Pancreas (tissue), 10 donors: ENCODE data around the gene ABHD8. TPM values are rescaled to one million over a fixed set of nuclear protein-coding genes. Genes with fewer than 3 reads are reported as not detected.

Experiments
- ATAC-seq, 4 donors: fragments of 200-7000 bp; cut with Tn5 transposase; one replicate each; pipeline versions ENCODE4 v1.8.0 to v1.9.1; 2020; ENCODE audit warnings: mild to moderate bottlenecking in 4 of 4, moderate library complexity in 4 of 4
- DNase-seq, 6 donors: peaks; one replicate each; pipeline ENCODE4 v3.0.0-alpha.2; 2020
- FAIRE-seq: peaks from 2 replicates; lab custom pipeline; 2012; peaks lifted over from hg19 to GRCh38; lab: Jason Lieb, UNC
- H3K27ac ChIP-seq, 4 donors: fragments of 200-600 bp; sonication (generic); 1 replicate in 3 of 4; 2 replicates in 1 of 4; pipeline versions ENCODE4 v1.5.0 to v1.8.0; 2020
- H3K27me3 ChIP-seq, 4 donors: fragments of 200-600 bp; one replicate each; pipeline ENCODE4 v1.8.0; 2021
- H3K36me3 ChIP-seq, 3 donors: fragments of 200-600 bp; sonication (generic) in 1 of 3; one replicate each; pipeline versions ENCODE4 v1.5.0 to v1.8.0; 2020 to 2021
- H3K4me1 ChIP-seq, 3 donors: fragments of 200-600 bp; one replicate each; pipeline ENCODE4 v1.8.0; 2021
- H3K4me3 ChIP-seq, 4 donors: fragments of 200-600 bp; sonication (generic) in 2 of 4; one replicate each; pipeline versions ENCODE4 v1.5.0 to v1.8.0; 2020 to 2021
- H3K9me3 ChIP-seq, 4 donors: fragments of 200-600 bp; one replicate each; pipeline ENCODE4 v1.8.0; 2021
- CTCF ChIP-seq, 4 donors: fragments of 200-600 bp; sonication (generic) in 3 of 4; IDR thresholded peaks; one replicate each; pipeline versions ENCODE4 v1.5.0 to v1.8.0; 2021; ENCODE audit warnings: antibody characterized with exemption in 4 of 4
- WGBS, 2 donors: extraction: QIAGEN DNeasy Blood & Tissue Kit; methylation state at CpG; one replicate each; pipeline ENCODE4 v1.1.7; 2013; 5-methylcytosine and 5-hydroxymethylcytosine counted together
- intact Hi-C, 3 donors: fragments of 100-400 bp; cut with DNase I; formaldehyde crosslinking; loops; one replicate each; pipeline versions ENCODE4 v1.11.1 to v1.14.2; 2022
- polyA plus RNA-seq, 2 donors: library from polyadenylated mRNA; stranded (reverse); fragments of 200-250 nt; gene quantifications; one replicate each; pipeline ENCODE4 v1.2.3, GENCODE V29; 2013
- total RNA-seq, 6 donors: library from RNA; stranded (reverse); fragmentation: NEBNext Ultra II Directional in 4 of 6; extraction: Animal tissue kit (Norgen Biotek cat#: 25700) in 4 of 6; gene quantifications; one replicate each; pipeline versions ENCODE4 v1.2.1 to v1.2.4, GENCODE V29; 2021 to 2023
- donor health status: healthy with polysubstance abuse.
- donor health status: DM: no; HTN: no; CAD: no; lungs with moderate emphysema.
- donor health status: DM: no; HTN: no; CAD: no.
- donor health status: control.
- donor health status: control.
- donor health status: Bipolar disorder and iron deficiency.
- donor health status: DM: yes; HTN: yes; CAD: no.
- donor health status: DM: no; HTN: no; CAD: no.
- donor health status: DM: no; HTN: no; CAD: no.
- donor health status: DM: yes; HTN: yes; CAD: no.

ABHD8 gene
- total and polyA plus RNA-seq, 8 donors: 5.2 to 8.6 (median 6.6) TPM

- peaks cover 0 to 16% (median 15%) of the 10 kb centered on the region in 3 donors for H3K4me1 ChIP-seq
- H3K27me3 ChIP-seq: no peaks in the 10 kb centered on the region
- H3K9me3 ChIP-seq: no peaks in the 10 kb centered on the region
- intact Hi-C loops: no loop called here
- DNase-seq (peak in 2 of 6 donors; percentile 67 to 81), FAIRE-seq (no peak), ATAC-seq (no peak)
- WGBS, 2 donors: 6 to 8% methylated on average over 48 to 50 of the region's 50 CpGs
- H3K27ac ChIP-seq: peak overlapping the region in 2 of 4 donors; percentile 89 to 91
- H3K36me3 ChIP-seq: no peaks in the 10 kb centered on the region
- H3K4me3 ChIP-seq: peak overlapping the region; percentile 33 to 77 (median 71)
- TF ChIP-seq CTCF (IDR thresholded peaks at IDR 0.05): no peak
Observed at GRCh38 chr19:17337675-17338432, 34.6 kb upstream of the ABHD8 start.

GRCh38 chr19:17336872-17337674, 33.8 kb upstream of the ABHD8 start, which contains the start of gene GTPBP3:
Gene GTPBP3, plus strand, starts transcription at chr19:17337553. Its CDS starts 59 bp downstream, at chr19:17337612.
- Histone ChIP-seq H3K4me3 (peak within 1 kb of the TSS; percentile 33 to 77 (median 71)), H3K4me1 (peaks cover 0 to 16% (median 15%) of the 10 kb centered on the region in 3 donors), H3K27ac (peak within 1 kb of the TSS; percentile 61 to 91 (median 82)), H3K36me3 (no peaks in the 10 kb centered on the region), H3K27me3 (no peaks in the 10 kb centered on the region), H3K9me3 (no peaks in the 10 kb centered on the region)
- peak; percentile 59 for FAIRE-seq
- intact Hi-C loops: no loop called here
- no peak for TF ChIP-seq CTCF (IDR thresholded peaks at IDR 0.05)
- ATAC-seq: peak; percentile 83 to 93 (median 88)
- 0 to 1% methylated on average over 41 of the region's 41 CpGs for WGBS, 2 donors
- DNase-seq: peak; percentile 93 to 98 (median 96)

GRCh38 chr19:17335575-17335974, 32.4 kb upstream of the ABHD8 start:
- FAIRE-seq (no peak), DNase-seq (no peak), ATAC-seq (no peak)
- Histone ChIP-seq H3K27ac (no peak overlapping the region), H3K9me3 (no peaks in the 10 kb centered on the region), H3K27me3 (no peaks in the 10 kb centered on the region), H3K4me3 (no peak overlapping the region), H3K4me1 (peaks cover 0 to 16% (median 15%) of the 10 kb centered on the region in 3 donors), H3K36me3 (no peaks in the 10 kb centered on the region)
- TF ChIP-seq CTCF (IDR thresholded peaks at IDR 0.05): no peak
- intact Hi-C loops: no loop called here
- 59 to 63% methylated on average over 10 of the region's 10 CpGs for WGBS, 2 donors

- peak within 1 kb of the TSS in 3 of 4 donors; percentile 45 to 54 (median 50) for H3K27ac ChIP-seq
- H3K9me3 ChIP-seq: no peaks in the 10 kb centered on the region
- FAIRE-seq: no peak
- no peaks in the 10 kb centered on the region for H3K36me3 ChIP-seq
- TF ChIP-seq CTCF (IDR thresholded peaks at IDR 0.05): no peak
- H3K4me1 ChIP-seq: peaks cover 0 to 16% (median 15%) of the 10 kb centered on the region in 3 donors
- intact Hi-C loops: no loop called here
- 2% methylated on average over 79 to 86 of the region's 86 CpGs for WGBS, 2 donors
- ATAC-seq: peak; percentile 76 to 82 (median 78)
- peak; percentile 91 to 97 (median 94) for DNase-seq
- H3K27me3 ChIP-seq: no peaks in the 10 kb centered on the region
- H3K4me3 ChIP-seq: peak within 1 kb of the TSS; percentile 75 to 85 (median 78)
Observed at GRCh38 chr19:17334414-17335409, 31.5 kb upstream of the ABHD8 start, which contains the start of gene ANO8. Gene ANO8, minus strand, starts transcription at chr19:17334855. Its CDS starts 185 bp downstream, at chr19:17334670.
